GM10266 (cell line): ENCODE data around the gene ITPR1.

Experiments used
- DNase-seq: peaks from one replicate; pipeline ENCODE4 v3.0.0; 2012; ENCODE audit errors: extremely low spot score
- CTCF ChIP-seq: IDR thresholded peaks from 2 replicates; pipeline ENCODE4 v1.5.1; 2012; ENCODE audit warnings: mild to moderate bottlenecking, low read depth; ENCODE audit not compliant: control insufficient read depth, insufficient read depth; ENCODE audit errors: missing control alignments

Gene ITPR1

GRCh38 chr3:4564270-4564669 is 71.1 kb downstream of the ITPR1 start:
- TF ChIP-seq CTCF: no peak
- no peak for DNase-seq

GRCh38 chr3:4564928-4565586 is 71.9 kb downstream of the ITPR1 start:
- no peak for TF ChIP-seq CTCF
- DNase-seq: no peak

- no peak for TF ChIP-seq CTCF
- no peak for DNase-seq
Measured at GRCh38 chr3:4565809-4566501, 72.8 kb downstream of the ITPR1 start.

- no peak for DNase-seq
Measured at GRCh38 chr3:4568841-4569240, 75.7 kb downstream of the ITPR1 start.

GRCh38 chr3:4570840-4571621 is 77.9 kb downstream of the ITPR1 start:
- DNase-seq: no peak
- TF ChIP-seq CTCF: no peak

More at GRCh38 chr3:4568841-4569240, 75.7 kb downstream of the ITPR1 start:
- TF ChIP-seq CTCF: no peak

- peak; percentile 32 for TF ChIP-seq CTCF
- peak; percentile 13 for DNase-seq
Measured at GRCh38 chr3:4571690-4572334, 78.7 kb downstream of the ITPR1 start.
